ENCODE data around the gene MDH1B. TPM values are rescaled to one million over a fixed set of nuclear protein-coding genes. Genes with fewer than 3 reads are reported as not detected.

Gene MDH1B
- polyA plus RNA-seq, 1 of the 3 experiments (the other 2 are of a cell fraction) = 1.7 TPM

- TF ChIP-seq, protein P1, sequence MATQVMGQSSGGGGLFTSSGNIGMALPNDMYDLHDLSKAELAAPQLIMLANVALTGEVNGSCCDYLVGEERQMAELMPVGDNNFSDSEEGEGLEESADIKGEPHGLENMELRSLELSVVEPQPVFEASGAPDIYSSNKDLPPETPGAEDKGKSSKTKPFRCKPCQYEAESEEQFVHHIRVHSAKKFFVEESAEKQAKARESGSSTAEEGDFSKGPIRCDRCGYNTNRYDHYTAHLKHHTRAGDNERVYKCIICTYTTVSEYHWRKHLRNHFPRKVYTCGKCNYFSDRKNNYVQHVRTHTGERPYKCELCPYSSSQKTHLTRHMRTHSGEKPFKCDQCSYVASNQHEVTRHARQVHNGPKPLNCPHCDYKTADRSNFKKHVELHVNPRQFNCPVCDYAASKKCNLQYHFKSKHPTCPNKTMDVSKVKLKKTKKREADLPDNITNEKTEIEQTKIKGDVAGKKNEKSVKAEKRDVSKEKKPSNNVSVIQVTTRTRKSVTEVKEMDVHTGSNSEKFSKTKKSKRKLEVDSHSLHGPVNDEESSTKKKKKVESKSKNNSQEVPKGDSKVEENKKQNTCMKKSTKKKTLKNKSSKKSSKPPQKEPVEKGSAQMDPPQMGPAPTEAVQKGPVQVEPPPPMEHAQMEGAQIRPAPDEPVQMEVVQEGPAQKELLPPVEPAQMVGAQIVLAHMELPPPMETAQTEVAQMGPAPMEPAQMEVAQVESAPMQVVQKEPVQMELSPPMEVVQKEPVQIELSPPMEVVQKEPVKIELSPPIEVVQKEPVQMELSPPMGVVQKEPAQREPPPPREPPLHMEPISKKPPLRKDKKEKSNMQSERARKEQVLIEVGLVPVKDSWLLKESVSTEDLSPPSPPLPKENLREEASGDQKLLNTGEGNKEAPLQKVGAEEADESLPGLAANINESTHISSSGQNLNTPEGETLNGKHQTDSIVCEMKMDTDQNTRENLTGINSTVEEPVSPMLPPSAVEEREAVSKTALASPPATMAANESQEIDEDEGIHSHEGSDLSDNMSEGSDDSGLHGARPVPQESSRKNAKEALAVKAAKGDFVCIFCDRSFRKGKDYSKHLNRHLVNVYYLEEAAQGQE (IDR thresholded peaks at IDR 0.05; ENCODE audit: low read depth, low read length) = no peak
- TF ChIP-seq TEAD4 (IDR thresholded peaks at IDR 0.05; ENCODE audit: borderline replicate concordance, insufficient read depth) (no peak), CHD2 (IDR thresholded peaks at IDR 0.05; ENCODE audit: low read length, partially characterized antibody) (no peak), TCF12 (IDR thresholded peaks at IDR 0.05) (no peak)
- TF ChIP-seq, protein P2, sequence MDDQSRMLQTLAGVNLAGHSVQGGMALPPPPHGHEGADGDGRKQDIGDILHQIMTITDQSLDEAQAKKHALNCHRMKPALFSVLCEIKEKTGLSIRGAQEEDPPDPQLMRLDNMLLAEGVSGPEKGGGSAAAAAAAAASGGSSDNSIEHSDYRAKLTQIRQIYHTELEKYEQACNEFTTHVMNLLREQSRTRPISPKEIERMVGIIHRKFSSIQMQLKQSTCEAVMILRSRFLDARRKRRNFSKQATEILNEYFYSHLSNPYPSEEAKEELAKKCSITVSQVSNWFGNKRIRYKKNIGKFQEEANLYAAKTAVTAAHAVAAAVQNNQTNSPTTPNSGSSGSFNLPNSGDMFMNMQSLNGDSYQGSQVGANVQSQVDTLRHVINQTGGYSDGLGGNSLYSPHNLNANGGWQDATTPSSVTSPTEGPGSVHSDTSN (IDR thresholded peaks at IDR 0.05) = no peak
Measured at GRCh38 chr2:206693399-206694137, 71.6 kb downstream of the MDH1B start (continued).

DNA sequence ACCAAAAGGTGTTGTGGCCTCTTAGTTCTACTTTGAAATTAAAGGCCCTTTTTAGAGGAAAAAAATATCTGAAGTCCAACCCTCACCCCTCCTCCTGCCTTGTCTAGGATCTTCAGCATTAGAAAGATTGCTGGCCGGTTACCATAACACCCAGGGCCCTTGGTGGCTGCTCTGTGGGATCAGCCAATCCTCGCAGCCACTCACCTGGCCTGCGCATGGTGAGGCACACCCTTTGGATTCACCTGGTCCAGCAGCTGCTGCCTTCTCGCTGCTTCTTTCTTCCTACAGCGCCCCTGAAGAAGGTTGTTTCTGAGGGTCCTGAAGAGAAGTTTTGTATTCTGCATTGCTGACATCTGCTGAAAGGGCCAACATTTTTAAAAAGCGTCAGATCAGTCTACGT, 72.2 kb downstream of the MDH1B start:
- Histone ChIP-seq H3K36me3 (replicated peaks in 1 of 2; ENCODE audit: control insufficient read depth in 1 of 2, insufficient read depth in 2 of 2, low read length in 1 of 2) (no peaks in the 10 kb centered on the region), H3K4me3 (ENCODE audit: low read depth in 2 of 2, low read length in 1 of 2) (no peak overlapping the region), H3K79me2 (ENCODE audit: insufficient read depth) (no peaks in the 10 kb centered on the region), H3K27me3 (ENCODE audit: insufficient read depth) (no peaks in the 10 kb centered on the region), H3K9me2 (no peaks in the 10 kb centered on the region), H3K9me3 (no peaks in the 10 kb centered on the region), H3K27ac (ENCODE audit: low read depth in 2 of 2, low read length in 1 of 2) (no peak overlapping the region), H3K4me1 (ENCODE audit: control insufficient read depth in 1 of 2, insufficient read depth in 2 of 2, low read depth in 1 of 2, low read length in 1 of 2) (no peaks in the 10 kb centered on the region), H3K9ac (no peak overlapping the region), H2AFZ (ENCODE audit: low read depth) (no peak overlapping the region), H3K4me2 (no peak overlapping the region), H4K20me1 (ENCODE audit: insufficient read depth) (no peaks in the 10 kb centered on the region), H3F3A (replicated peaks; ENCODE audit: insufficient read depth) (no peaks in the 10 kb centered on the region)
- WGBS (ENCODE audit: low lambda C conversion rate) = 55% methylated on average over 7 of the region's 7 CpGs
- TF ChIP-seq RXRA (IDR thresholded peaks at IDR 0.05; ENCODE audit: borderline replicate concordance, low read depth) (no peak), YY1 (IDR thresholded peaks at IDR 0.05; ENCODE audit: low read depth) (no peak), POLR2AphosphoS5 (IDR thresholded peaks at IDR 0.05; ENCODE audit: low read depth, low read length) (no peak)
- no peak for DNase-seq
- ChIA-PET CTCF (interaction anchor here (0.7 kb wide), 1 partner anchor 90 kb away, joined by 3 read pairs; no protein-coding TSS in a partner anchor), POLR2A (no interaction called here)

- Histone ChIP-seq H3K36me3 (replicated peaks in 1 of 2; ENCODE audit: control insufficient read depth in 1 of 2, insufficient read depth in 2 of 2, low read length in 1 of 2) (no peaks in the 10 kb centered on the region), H3K9me3 (no peaks in the 10 kb centered on the region), H2AFZ (ENCODE audit: low read depth) (no peak overlapping the region), H3K9ac (no peak overlapping the region), H3K27me3 (ENCODE audit: insufficient read depth) (no peaks in the 10 kb centered on the region; the same call in 1 of the 2 replicates), H4K20me1 (ENCODE audit: insufficient read depth) (no peaks in the 10 kb centered on the region), H3K9me2 (no peaks in the 10 kb centered on the region), H3K79me2 (ENCODE audit: insufficient read depth) (no peaks in the 10 kb centered on the region), H3K4me1 (ENCODE audit: control insufficient read depth in 1 of 2, insufficient read depth in 2 of 2, low read depth in 1 of 2, low read length in 1 of 2) (no peaks in the 10 kb centered on the region), H3K4me2 (no peak overlapping the region), H3K4me3 (ENCODE audit: low read depth in 2 of 2, low read length in 1 of 2) (no peak overlapping the region), H3K27ac (ENCODE audit: low read depth in 2 of 2, low read length in 1 of 2) (no peak overlapping the region), H3F3A (replicated peaks; ENCODE audit: insufficient read depth) (no peaks in the 10 kb centered on the region)
- TF ChIP-seq, protein P2 (IDR thresholded peaks at IDR 0.05) = no peak
- TF ChIP-seq SIN3A (IDR thresholded peaks at IDR 0.05; ENCODE audit: borderline replicate concordance, low read depth, low read length) (no peak), CHD2 (IDR thresholded peaks at IDR 0.05; ENCODE audit: low read length, partially characterized antibody) (no peak)
- ChIA-PET POLR2A (no interaction called here), CTCF (interaction anchor here (1.2 to 1.6 kb wide), 3 partner anchors 92 to 784 kb away, joined by 3 to 7 read pairs (median 5); no protein-coding TSS in a partner anchor)
- 34% methylated on average over 1 of the region's 1 CpG for WGBS (ENCODE audit: low lambda C conversion rate)
- no peak for DNase-seq
Measured at GRCh38 chr2:206688990-206689389, 76.1 kb downstream of the MDH1B start.
